Right lobe of liver (tissue), 6 donors: ENCODE data around the gene ZMAT5. TPM values are rescaled to one million over a fixed set of nuclear protein-coding genes. Genes with fewer than 3 reads are reported as not detected.

Source experiments
- ATAC-seq, 4 donors: fragments of 200-7000 bp; cut with Tn5 transposase; one replicate each; pipeline ENCODE4 v1.9.1; 2020; ENCODE audit warnings: mild to moderate bottlenecking in 4 of 4, moderate library complexity in 4 of 4
- DNase-seq, 3 donors: peaks; one replicate each; pipeline ENCODE4 v3.0.0-alpha.2; 2020
- H3K27ac ChIP-seq, 3 donors: fragments of 200-600 bp; one replicate each; pipeline ENCODE4 v1.8.0; 2022
- H3K27me3 ChIP-seq, 2 donors: fragments of 200-600 bp; one replicate each; pipeline ENCODE4 v1.8.0; 2022
- H3K36me3 ChIP-seq, 4 donors: fragments of 200-600 bp; sonication (generic) in 1 of 4; one replicate each; pipeline versions ENCODE4 v1.5.1 to v1.8.0; 2017 to 2022; ENCODE audit warnings: control low read depth in 1 of 4
- H3K4me1 ChIP-seq, 4 donors: fragments of 200-600 bp; sonication (generic) in 1 of 4; one replicate each; pipeline versions ENCODE4 v1.5.1 to v1.8.0; 2017 to 2022; ENCODE audit warnings: control low read depth in 1 of 4
- H3K4me3 ChIP-seq, 3 donors: fragments of 200-600 bp; one replicate each; pipeline ENCODE4 v1.8.0; 2022
- H3K9me3 ChIP-seq, 4 donors: fragments of 200-600 bp; sonication (generic) in 1 of 4; one replicate each; pipeline versions ENCODE4 v1.5.1 to v1.8.0; 2017 to 2022; ENCODE audit warnings: control low read depth in 1 of 4
- CTCF ChIP-seq, 4 donors: fragments of 200-600 bp in 3 of 4; fragments of 450-650 bp in 1 of 4; IDR thresholded peaks; one replicate each; pipeline versions ENCODE4 v1.5.1 to v1.8.0; 2016 to 2022; ENCODE audit warnings: antibody characterized with exemption in 4 of 4, mild to moderate bottlenecking in 2 of 4
- POLR2A ChIP-seq: fragments of 450-650 bp; IDR thresholded peaks from one replicate; pipeline ENCODE4 v1.6.1; 2017; ENCODE audit warnings: antibody characterized with exemption, mild to moderate bottlenecking
- WGBS: methylation state at CpG from one replicate; pipeline ENCODE4 v1.1.6; 2018; ENCODE audit warnings: low coverage, low lambda C conversion rate; ENCODE audit not compliant: insufficient coverage; ENCODE audit errors: missing lambda C conversion rate; 5-methylcytosine and 5-hydroxymethylcytosine counted together
- intact Hi-C, 2 donors: fragments of 100-400 bp; cut with DNase I; formaldehyde crosslinking; loops; one replicate each; pipeline versions ENCODE4 v1.11.2 to v1.14.1; 2022
- total RNA-seq, 6 experiments: library from RNA; depleted of rRNA in 2 of 6; stranded (reverse); fragments of >200 nt in 2 of 6; fragmentation: NEBNext Ultra II Directional in 3 of 6; extraction: Animal tissue kit (Norgen Biotek cat#: 25700) in 3 of 6; gene quantifications; one replicate each; pipeline versions ENCODE4 v1.1.0 to v1.2.4, GENCODE V29; 2016 to 2023
- donor health status: DM: no; HTN: yes; CAD: no.
- donor health status: DM: no; HTN: no; CAD: no.
- donor health status: DM: no; HTN: no; CAD: no.
- donor health status: DM: no; HTN: yes; CAD: no.
- donor health status: DM: no; HTN: yes; CAD: no.

The ZMAT5 gene
- total RNA-seq, 6 experiments from 2014 or later: 8.9 to 20.5 (median 13.7) TPM

GRCh38 chr22:29716814-29717545 lies 49.8 kb downstream of the ZMAT5 start:
- Histone ChIP-seq H3K4me3 (no peak overlapping the region), H3K27ac (no peak overlapping the region), H3K36me3 (no peaks in the 10 kb centered on the region), H3K4me1 (peaks cover 0 to 6% (median 0%) of the 10 kb centered on the region in 4 donors), H3K9me3 (no peaks in the 10 kb centered on the region), H3K27me3 (no peaks in the 10 kb centered on the region)
- ATAC-seq (peak; percentile 67 to 88 (median 78)), DNase-seq (peak; percentile 57 to 69 (median 64))
- intact Hi-C loops: no loop called here
- TF ChIP-seq POLR2A: no peak
- no peak for TF ChIP-seq CTCF (IDR thresholded peaks at IDR 0.05)
- 60% methylated on average over 12 of the region's 16 CpGs for WGBS

- peaks cover 0 to 4% (median 0%) of the 10 kb centered on the region in 4 donors for H3K4me1 ChIP-seq
- H3K4me3 ChIP-seq: no peak overlapping the region
- no peak overlapping the region for H3K27ac ChIP-seq
- H3K27me3 ChIP-seq: no peaks in the 10 kb centered on the region
- intact Hi-C loops: no loop called here
- no peaks in the 10 kb centered on the region for H3K9me3 ChIP-seq
- ATAC-seq (no peak), DNase-seq (no peak)
- WGBS: 51% methylated on average over 4 of the region's 5 CpGs
- TF ChIP-seq POLR2A (no peak), CTCF (IDR thresholded peaks at IDR 0.05) (no peak)
- no peaks in the 10 kb centered on the region for H3K36me3 ChIP-seq
Observed at GRCh38 chr22:29715705-29716104, 51.1 kb downstream of the ZMAT5 start.

- Histone ChIP-seq H3K4me3 (no peak overlapping the region), H3K4me1 (no peaks in the 10 kb centered on the region), H3K27ac (no peak overlapping the region), H3K9me3 (no peaks in the 10 kb centered on the region), H3K36me3 (no peaks in the 10 kb centered on the region), H3K27me3 (no peaks in the 10 kb centered on the region)
- intact Hi-C loops: no loop called here
- DNase-seq (no peak), ATAC-seq (no peak)
- 31% methylated on average over 1 of the region's 13 CpGs for WGBS
- TF ChIP-seq CTCF (IDR thresholded peaks at IDR 0.05): no peak
- no peak for TF ChIP-seq POLR2A
Observed at GRCh38 chr22:29715240-29715639, 51.6 kb downstream of the ZMAT5 start.

GRCh38 chr22:29713156-29713727 lies 53.6 kb downstream of the ZMAT5 start:
- intact Hi-C loops: no loop called here
- H3K4me1 ChIP-seq: no peaks in the 10 kb centered on the region
- no peaks in the 10 kb centered on the region for H3K9me3 ChIP-seq
- DNase-seq (no peak), ATAC-seq (no peak)
- H3K27ac ChIP-seq: no peak overlapping the region
- H3K36me3 ChIP-seq: no peaks in the 10 kb centered on the region
- no peaks in the 10 kb centered on the region for H3K27me3 ChIP-seq
- no peak for TF ChIP-seq CTCF (IDR thresholded peaks at IDR 0.05)
- no peak for TF ChIP-seq POLR2A
- 29% methylated on average over 4 of the region's 8 CpGs for WGBS
- H3K4me3 ChIP-seq: no peak overlapping the region
